CD4-positive, alpha-beta memory T cell (primary cell): Measurements from ENCODE around the gene CRTAC1. TPM values are rescaled to one million over a fixed set of nuclear protein-coding genes. Genes with fewer than 3 reads are reported as not detected.
A peak's percentile ranks its signal among the peaks of the same experiment; 100 is the strongest.

Experiments
- CTCF ChIA-PET: fragments of 350-600 bp; sonication (Branson Sonifier 250); formaldehyde crosslinking; loops from one replicate; lab custom pipeline; 2021; ENCODE audit warnings: inconsistent platforms; ENCODE audit not compliant: partially characterized antibody; lab: Charles Lee
- POLR2A ChIA-PET: fragments of 350-600 bp; sonication (Branson Sonifier 250); formaldehyde crosslinking; loops from one replicate; lab custom pipeline; 2021; ENCODE audit not compliant: partially characterized antibody; lab: Charles Lee
- DNase-seq, 5 donors: peaks; one replicate each; pipeline versions ENCODE4 v3.0.0 to v3.0.0-alpha.2; 2020 to 2022; ENCODE audit warnings: mixed read lengths in 1 of 5
- H3K27ac ChIP-seq: one replicate; pipeline ENCODE4 v1.7.0; 2013; ENCODE audit warnings: low read depth, low read length
- H3K27me3 ChIP-seq: 2 replicates; pipeline ENCODE4 v1.7.0; 2013; ENCODE audit warnings: mild to moderate bottlenecking, low read length, moderate library complexity; ENCODE audit not compliant: insufficient read depth
- H3K36me3 ChIP-seq: 2 replicates; pipeline ENCODE4 v1.7.0; 2013; ENCODE audit warnings: mild to moderate bottlenecking, low read length, moderate library complexity; ENCODE audit not compliant: insufficient read depth
- H3K4me1 ChIP-seq: 2 replicates; pipeline ENCODE4 v1.7.0; 2013; ENCODE audit warnings: mild to moderate bottlenecking, low read length, moderate library complexity; ENCODE audit not compliant: insufficient read depth
- H3K4me3 ChIP-seq, 2 donors: one replicate each; pipeline ENCODE4 v1.7.0; 2013; ENCODE audit warnings: low read length in 2 of 2, mild to moderate bottlenecking in 1 of 2
- H3K9me3 ChIP-seq, 2 donors: one replicate each; pipeline ENCODE4 v1.7.0; 2013; ENCODE audit warnings: low read length in 2 of 2, control low read depth in 1 of 2; ENCODE audit not compliant: control insufficient read depth in 1 of 2
- H3K27ac Mint-ChIP-seq, 7 donors: one replicate each; pipeline ENCODE4 v1.8.0; 2020 to 2021; ENCODE audit warnings: mixed read lengths in 7 of 7, mild to moderate bottlenecking in 6 of 7, inconsistent platforms in 3 of 7, moderate library complexity in 3 of 7
- H3K27me3 Mint-ChIP-seq, 2 donors: one replicate each; pipeline ENCODE4 v1.8.0; 2020 to 2021; ENCODE audit warnings: mixed read lengths in 2 of 2
- H3K36me3 Mint-ChIP-seq, 2 donors: one replicate each; pipeline ENCODE4 v1.8.0; 2020 to 2021; ENCODE audit warnings: mixed read lengths in 2 of 2, inconsistent platforms in 1 of 2, mild to moderate bottlenecking in 1 of 2
- H3K4me1 Mint-ChIP-seq, 4 donors: one replicate each; pipeline ENCODE4 v1.8.0; 2020 to 2021; ENCODE audit warnings: mixed read lengths in 4 of 4, mild to moderate bottlenecking in 1 of 4
- H3K4me3 Mint-ChIP-seq, 8 donors: one replicate each; pipeline ENCODE4 v1.8.0; 2020 to 2021; ENCODE audit warnings: mixed read lengths in 8 of 8, mild to moderate bottlenecking in 7 of 8, moderate library complexity in 6 of 8, inconsistent platforms in 3 of 8
- H3K9me3 Mint-ChIP-seq, 8 donors: one replicate each; pipeline ENCODE4 v1.8.0; 2020 to 2021; ENCODE audit warnings: mixed read lengths in 8 of 8, mild to moderate bottlenecking in 5 of 8, inconsistent platforms in 3 of 8, moderate library complexity in 1 of 8
- intact Hi-C: fragments of 100-400 bp; cut with micrococcal nuclease; formaldehyde crosslinking; loops from one replicate; pipeline ENCODE4 v1.15.1; 2023
- polyA plus RNA-seq, 2 donors: library from polyadenylated mRNA; unstranded; fragments of 300-500 nt; fragmentation: Illumina TruSeq; gene quantifications; one replicate each; pipeline ENCODE4 v1.2.3, GENCODE V29; 2021
- total RNA-seq, 2 experiments: library from RNA; stranded (reverse); gene quantifications; one replicate each; pipeline ENCODE4 v1.2.3, GENCODE V29; 2021

The CRTAC1 gene
- total and polyA plus RNA-seq, 4 experiments from 2014 or later: not detected

DNA sequence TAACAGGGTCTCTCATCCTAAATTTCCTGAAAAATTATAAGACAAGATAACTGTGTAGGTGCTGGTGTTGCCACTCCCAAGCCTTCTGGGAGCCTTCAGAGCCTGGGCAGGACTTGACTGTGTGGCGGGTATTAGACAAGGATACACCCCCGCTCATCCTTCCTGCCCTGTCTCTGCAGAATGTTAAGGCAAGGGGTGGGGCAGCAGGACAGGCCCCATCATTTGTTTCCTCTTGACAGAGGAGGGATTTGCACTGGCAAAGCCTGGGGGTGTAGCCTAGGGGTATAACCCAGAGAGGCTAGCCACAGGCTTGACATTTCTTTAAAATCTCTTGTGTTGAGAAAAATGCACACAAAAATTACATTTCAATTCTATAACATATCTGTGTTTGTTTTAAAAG is 117.2 kb downstream of the CRTAC1 start:
- peaks cover 7 to 18% of the 10 kb centered on the region in 2 donors for H3K27me3 Mint-ChIP-seq
- no peaks in the 10 kb centered on the region for H3K36me3 Mint-ChIP-seq
- Histone ChIP-seq H3K36me3 (no peaks in the 10 kb centered on the region), H3K27ac (no peak overlapping the region), H3K9me3 (no peaks in the 10 kb centered on the region), H3K27me3 (no peaks in the 10 kb centered on the region), H3K4me3 (no peak overlapping the region), H3K4me1 (peaks cover 8% of the 10 kb centered on the region)
- no peak overlapping the region for H3K4me3 Mint-ChIP-seq
- H3K4me1 Mint-ChIP-seq: peaks cover 0 to 8% (median 2%) of the 10 kb centered on the region in 4 donors
- H3K27ac Mint-ChIP-seq: peak overlapping the region in 1 of 7 donors; percentile 1
- DNase-seq: no peak
- H3K9me3 Mint-ChIP-seq: no peaks in the 10 kb centered on the region
- POLR2A ChIA-PET: no interaction called here
- intact Hi-C loops: loop anchor here (5.0 kb wide), 1 partner anchor 1334 kb away; no protein-coding TSS in a partner anchor
- CTCF ChIA-PET: interaction anchor here (7.3 kb wide), 1 partner anchor 128 kb away, joined by 103 read pairs; no protein-coding TSS in a partner anchor

DNA sequence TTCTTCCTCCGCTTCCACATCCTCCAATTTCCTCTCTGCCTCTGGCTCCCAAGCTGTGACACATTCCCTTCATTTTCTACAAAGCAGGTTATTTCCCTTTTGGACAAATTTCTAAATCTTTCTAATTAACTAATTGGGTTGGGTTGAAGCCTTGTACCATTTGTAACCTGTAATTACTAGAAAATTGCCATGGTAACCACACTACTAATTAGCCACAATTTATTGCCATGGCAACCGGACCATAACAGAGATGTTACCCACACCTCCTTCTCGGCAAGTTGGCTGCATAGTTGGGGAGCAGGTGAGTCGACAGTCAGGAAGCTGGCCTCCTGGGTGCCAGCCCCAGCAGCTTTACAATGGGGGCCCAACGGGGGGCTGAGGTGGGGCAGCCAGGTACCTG is 119.2 kb downstream of the CRTAC1 start:
- Histone ChIP-seq H3K4me3 (no peak overlapping the region), H3K27ac (no peak overlapping the region), H3K27me3 (no peaks in the 10 kb centered on the region), H3K36me3 (no peaks in the 10 kb centered on the region), H3K9me3 (no peaks in the 10 kb centered on the region), H3K4me1 (peaks cover 8% of the 10 kb centered on the region)
- CTCF ChIA-PET: interaction anchor here (0.9 to 1.9 kb wide), 4 partner anchors 8 to 128 kb away, joined by 3 to 7 read pairs (median 4); no protein-coding TSS in a partner anchor
- POLR2A ChIA-PET: no interaction called here
- peaks cover 5 to 23% of the 10 kb centered on the region in 2 donors for H3K27me3 Mint-ChIP-seq
- intact Hi-C loops: loop anchor here (5.0 kb wide), 1 partner anchor 1336 kb away; no protein-coding TSS in a partner anchor
- H3K36me3 Mint-ChIP-seq: no peaks in the 10 kb centered on the region
- no peak overlapping the region for H3K4me3 Mint-ChIP-seq
- H3K27ac Mint-ChIP-seq: no peak overlapping the region
- peak in 1 of 5 donors; percentile 7 for DNase-seq
- H3K9me3 Mint-ChIP-seq: no peaks in the 10 kb centered on the region
- peaks cover 0 to 8% (median 2%) of the 10 kb centered on the region in 4 donors for H3K4me1 Mint-ChIP-seq

DNA sequence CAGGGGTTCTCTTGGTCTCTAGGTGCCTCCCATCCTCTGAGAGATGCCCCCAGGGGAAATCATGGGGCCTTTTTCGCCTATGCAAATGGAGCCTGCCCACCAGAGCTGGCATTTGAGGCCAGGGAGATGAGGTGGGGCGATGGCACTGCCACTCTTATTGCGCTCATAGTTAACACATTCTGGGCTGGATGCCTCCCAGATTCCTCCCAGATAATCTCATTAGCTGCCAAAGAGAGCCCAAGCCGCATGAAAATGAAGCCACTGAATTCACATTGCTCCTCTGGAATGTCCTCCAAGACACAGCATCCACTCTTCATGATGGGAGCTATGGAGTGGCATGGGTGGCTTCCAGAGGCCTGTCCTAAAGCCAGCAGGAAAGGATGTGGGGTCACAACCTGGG is 119.8 kb downstream of the CRTAC1 start:
- ChIA-PET CTCF (interaction anchor here (0.7 to 1.9 kb wide), 6 partner anchors 8 to 129 kb away, joined by 3 to 7 read pairs (median 4); no protein-coding TSS in a partner anchor), POLR2A (no interaction called here)
- Histone ChIP-seq H3K36me3 (no peaks in the 10 kb centered on the region), H3K27me3 (no peaks in the 10 kb centered on the region), H3K9me3 (no peaks in the 10 kb centered on the region), H3K27ac (no peak overlapping the region), H3K4me1 (peaks cover 8% of the 10 kb centered on the region), H3K4me3 (no peak overlapping the region)
- intact Hi-C loops: loop anchor here (5.0 kb wide), 1 partner anchor 1337 kb away; no protein-coding TSS in a partner anchor
- H3K27ac Mint-ChIP-seq: no peak overlapping the region
- peaks cover 0 to 8% (median 2%) of the 10 kb centered on the region in 4 donors for H3K4me1 Mint-ChIP-seq
- DNase-seq: no peak
- peaks cover 5 to 21% of the 10 kb centered on the region in 2 donors for H3K27me3 Mint-ChIP-seq
- H3K36me3 Mint-ChIP-seq: no peaks in the 10 kb centered on the region
- no peak overlapping the region for H3K4me3 Mint-ChIP-seq
- H3K9me3 Mint-ChIP-seq: no peaks in the 10 kb centered on the region

DNA sequence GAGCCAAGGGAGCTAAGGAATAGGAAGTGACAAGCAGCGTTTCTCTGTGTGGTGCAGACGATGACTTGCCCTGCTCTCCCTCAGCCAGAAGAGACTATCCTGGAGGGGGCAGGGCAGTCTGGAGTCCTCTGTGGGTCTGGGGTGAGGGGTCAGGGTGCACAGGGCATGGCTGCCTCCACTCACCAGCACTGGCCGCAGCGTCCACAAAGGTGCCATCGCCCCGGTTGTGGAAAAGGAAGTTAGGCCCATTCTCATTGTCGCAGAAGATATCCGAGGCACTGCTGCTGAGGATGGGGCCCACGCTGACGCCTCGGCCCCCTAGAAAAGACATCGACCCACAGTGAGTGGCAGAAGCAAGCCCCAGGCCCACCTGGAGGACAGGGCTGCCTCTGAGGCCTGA is 122.6 kb downstream of the CRTAC1 start:
- POLR2A ChIA-PET: no interaction called here
- Histone ChIP-seq H3K4me3 (no peak overlapping the region), H3K9me3 (no peaks in the 10 kb centered on the region), H3K36me3 (no peaks in the 10 kb centered on the region), H3K27me3 (no peaks in the 10 kb centered on the region), H3K27ac (no peak overlapping the region), H3K4me1 (no peaks in the 10 kb centered on the region)
- H3K4me3 Mint-ChIP-seq: no peak overlapping the region
- no peak overlapping the region for H3K27ac Mint-ChIP-seq
- intact Hi-C loops: no loop called here
- no peak for DNase-seq
- CTCF ChIA-PET: interaction anchor here (1.2 kb wide), 1 partner anchor 9 kb away, joined by 3 read pairs; no protein-coding TSS in a partner anchor
- H3K4me1 Mint-ChIP-seq: peaks cover 0 to 1% (median 0%) of the 10 kb centered on the region in 4 donors
- H3K9me3 Mint-ChIP-seq: no peaks in the 10 kb centered on the region
- peaks cover 8 to 20% of the 10 kb centered on the region in 2 donors for H3K27me3 Mint-ChIP-seq
- no peaks in the 10 kb centered on the region for H3K36me3 Mint-ChIP-seq

DNA sequence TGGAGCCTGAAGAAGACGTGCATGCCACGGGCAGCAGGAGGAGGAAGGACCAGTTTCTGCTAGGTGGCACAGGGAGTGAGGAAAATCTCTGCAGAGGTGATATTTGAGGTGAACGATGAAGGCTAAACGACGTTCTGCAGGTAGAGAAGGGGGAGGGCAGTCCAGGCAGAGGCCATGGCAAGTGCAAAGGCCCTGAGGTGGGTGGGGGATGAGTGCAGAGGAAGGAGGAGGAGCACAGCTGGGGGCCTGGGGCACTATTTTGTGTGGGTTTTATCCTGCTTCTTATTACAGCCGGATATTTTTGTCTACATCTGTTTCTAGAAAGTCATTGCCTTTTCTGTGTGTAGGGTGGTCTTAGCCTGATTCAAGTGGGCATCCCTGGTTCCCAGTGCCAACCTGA is 123.2 kb downstream of the CRTAC1 start:
- Histone ChIP-seq H3K27me3 (no peaks in the 10 kb centered on the region), H3K4me3 (no peak overlapping the region), H3K27ac (no peak overlapping the region), H3K4me1 (no peaks in the 10 kb centered on the region), H3K36me3 (no peaks in the 10 kb centered on the region), H3K9me3 (no peaks in the 10 kb centered on the region)
- H3K27ac Mint-ChIP-seq: no peak overlapping the region
- peaks cover 7 to 18% of the 10 kb centered on the region in 2 donors for H3K27me3 Mint-ChIP-seq
- no peak for DNase-seq
- POLR2A ChIA-PET: no interaction called here
- CTCF ChIA-PET: no interaction called here
- H3K36me3 Mint-ChIP-seq: no peaks in the 10 kb centered on the region
- H3K9me3 Mint-ChIP-seq: no peaks in the 10 kb centered on the region
- intact Hi-C loops: no loop called here
- peaks cover 0 to 1% (median 0%) of the 10 kb centered on the region in 4 donors for H3K4me1 Mint-ChIP-seq
- no peak overlapping the region for H3K4me3 Mint-ChIP-seq

DNA sequence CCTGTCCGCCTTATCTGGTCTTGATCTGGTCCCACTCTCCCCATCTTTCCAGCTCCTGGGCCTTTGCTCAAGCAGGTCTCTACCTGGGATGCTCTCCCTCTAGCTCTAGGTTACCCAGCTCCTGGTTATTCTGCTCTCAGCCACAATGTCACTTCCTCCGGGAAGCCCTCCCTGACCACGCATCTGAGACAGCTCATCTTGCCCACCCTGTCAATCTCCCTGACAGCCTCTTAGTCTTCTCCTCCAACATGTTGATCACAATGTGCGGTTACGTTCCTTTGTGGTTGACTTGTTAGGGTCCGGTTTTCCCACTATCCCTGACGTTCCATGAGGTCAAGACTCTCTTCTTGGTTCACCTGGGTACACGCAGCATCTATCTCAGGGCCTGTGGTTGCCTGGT is 125.1 kb downstream of the CRTAC1 start:
- no peak for DNase-seq
- Mint-ChIP-seq H3K27me3 (peaks cover 7 to 16% of the 10 kb centered on the region in 2 donors), H3K36me3 (no peaks in the 10 kb centered on the region), H3K4me3 (no peak overlapping the region), H3K27ac (no peak overlapping the region), H3K4me1 (no peaks in the 10 kb centered on the region), H3K9me3 (no peaks in the 10 kb centered on the region)
- no peaks in the 10 kb centered on the region for H3K27me3 ChIP-seq
- ChIA-PET POLR2A (no interaction called here), CTCF (interaction anchor here (1.2 to 4.4 kb wide), 3 partner anchors 10 to 136 kb away, joined by 3 to 33 read pairs (median 4); no protein-coding TSS in a partner anchor)
- H3K27ac ChIP-seq: no peak overlapping the region
- H3K36me3 ChIP-seq: no peaks in the 10 kb centered on the region
- intact Hi-C loops: no loop called here
- H3K9me3 ChIP-seq: no peaks in the 10 kb centered on the region
- H3K4me3 ChIP-seq: no peak overlapping the region
- H3K4me1 ChIP-seq: no peaks in the 10 kb centered on the region

DNA sequence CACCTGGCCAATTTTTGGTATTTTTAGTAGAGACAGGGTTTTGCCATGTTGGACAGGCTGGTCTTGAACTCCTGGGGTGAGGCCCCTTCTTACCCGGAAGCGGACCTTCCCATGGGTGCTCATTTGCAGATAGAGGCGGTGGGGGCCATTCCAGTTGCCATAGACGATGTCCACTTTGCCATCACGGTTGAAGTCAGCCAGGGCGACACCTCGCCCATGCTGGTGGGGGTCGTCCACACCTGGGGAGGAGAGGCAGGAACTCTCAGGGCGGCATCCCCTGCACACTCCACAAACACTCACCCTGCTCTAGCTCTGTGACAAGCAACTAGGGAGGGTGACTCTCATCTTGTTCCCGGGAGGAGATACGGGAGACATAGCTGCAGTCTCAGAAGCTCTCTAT is 125.8 kb downstream of the CRTAC1 start:
- H3K9me3 Mint-ChIP-seq: no peaks in the 10 kb centered on the region
- H3K36me3 Mint-ChIP-seq: no peaks in the 10 kb centered on the region
- no peak overlapping the region for H3K27ac Mint-ChIP-seq
- Histone ChIP-seq H3K27ac (no peak overlapping the region), H3K36me3 (no peaks in the 10 kb centered on the region), H3K4me1 (no peaks in the 10 kb centered on the region), H3K27me3 (no peaks in the 10 kb centered on the region), H3K9me3 (no peaks in the 10 kb centered on the region), H3K4me3 (no peak overlapping the region)
- H3K4me1 Mint-ChIP-seq: no peaks in the 10 kb centered on the region
- no peak overlapping the region for H3K4me3 Mint-ChIP-seq
- H3K27me3 Mint-ChIP-seq: peaks cover 7 to 16% of the 10 kb centered on the region in 2 donors
- ChIA-PET CTCF (interaction anchor here (1.2 to 4.4 kb wide), 3 partner anchors 11 to 112 kb away, joined by 3 to 33 read pairs (median 4); no protein-coding TSS in a partner anchor), POLR2A (no interaction called here)
- no peak for DNase-seq
- intact Hi-C loops: no loop called here
